OCI-LY7 (cell line): ENCODE measurements around the gene ANOS1.

Experiments used
- EZH2phosphoT487 ChIP-seq: fragments of 200-600 bp; sonication (generic); IDR thresholded peaks from 2 replicates; pipeline ENCODE4 v1.6.1; 2018; ENCODE audit warnings: low read depth, borderline replicate concordance, mild to moderate bottlenecking, mixed run types, antibody characterized with exemption, low read length, moderate library complexity, mixed read lengths
- TF ChIP-seq, protein P1 (sequence below): fragments of 200-600 bp; sonication (generic); conservative IDR thresholded peaks from 2 replicates; pipeline ENCODE4 v1.5.1; 2014; ENCODE audit warnings: mild to moderate bottlenecking, antibody characterized with exemption, low read length, moderate library complexity, mixed read lengths

DNA sequence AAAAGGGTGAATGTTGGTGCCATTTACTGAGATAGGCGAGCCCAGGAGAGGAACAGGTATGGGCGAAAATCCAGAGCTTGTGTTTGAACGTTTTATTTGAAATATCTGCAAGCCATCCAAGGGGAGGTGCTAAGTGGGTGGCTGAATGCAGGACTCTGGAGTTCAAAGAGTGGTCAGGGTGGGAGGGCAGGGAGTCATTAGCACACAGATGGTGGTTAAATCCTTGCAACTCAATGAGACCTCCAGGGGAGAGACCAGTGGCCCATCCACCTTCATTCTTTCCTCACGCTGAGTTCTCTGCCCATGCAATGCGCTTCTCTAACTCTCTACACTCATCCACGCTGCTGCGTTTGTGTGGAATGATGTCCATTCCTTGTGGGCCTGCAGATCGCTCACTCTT is 166.2 kb downstream of the ANOS1 start:
- TF ChIP-seq, protein P1, sequence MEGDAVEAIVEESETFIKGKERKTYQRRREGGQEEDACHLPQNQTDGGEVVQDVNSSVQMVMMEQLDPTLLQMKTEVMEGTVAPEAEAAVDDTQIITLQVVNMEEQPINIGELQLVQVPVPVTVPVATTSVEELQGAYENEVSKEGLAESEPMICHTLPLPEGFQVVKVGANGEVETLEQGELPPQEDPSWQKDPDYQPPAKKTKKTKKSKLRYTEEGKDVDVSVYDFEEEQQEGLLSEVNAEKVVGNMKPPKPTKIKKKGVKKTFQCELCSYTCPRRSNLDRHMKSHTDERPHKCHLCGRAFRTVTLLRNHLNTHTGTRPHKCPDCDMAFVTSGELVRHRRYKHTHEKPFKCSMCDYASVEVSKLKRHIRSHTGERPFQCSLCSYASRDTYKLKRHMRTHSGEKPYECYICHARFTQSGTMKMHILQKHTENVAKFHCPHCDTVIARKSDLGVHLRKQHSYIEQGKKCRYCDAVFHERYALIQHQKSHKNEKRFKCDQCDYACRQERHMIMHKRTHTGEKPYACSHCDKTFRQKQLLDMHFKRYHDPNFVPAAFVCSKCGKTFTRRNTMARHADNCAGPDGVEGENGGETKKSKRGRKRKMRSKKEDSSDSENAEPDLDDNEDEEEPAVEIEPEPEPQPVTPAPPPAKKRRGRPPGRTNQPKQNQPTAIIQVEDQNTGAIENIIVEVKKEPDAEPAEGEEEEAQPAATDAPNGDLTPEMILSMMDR, result no peak
- TF ChIP-seq EZH2phosphoT487, result no peak
